Progenitor cell of endocrine pancreas (in vitro differentiated cells): ENCODE results near the gene TPP2. TPM values are rescaled to one million over a fixed set of nuclear protein-coding genes. Genes with fewer than 3 reads are reported as not detected.

Experiments used
- DNase-seq: peaks from one replicate; pipeline ENCODE4 v3.0.0; 2021; ENCODE audit warnings: low spot score; ENCODE audit not compliant: unreplicated experiment
- H3K27ac Mint-ChIP-seq: 2 replicates; pipeline ENCODE4 v1.8.0; 2021; ENCODE audit warnings: mild to moderate bottlenecking, moderate library complexity, mixed read lengths
- H3K27me3 Mint-ChIP-seq: 2 replicates; pipeline ENCODE4 v1.8.0; 2021; ENCODE audit warnings: mixed read lengths
- H3K36me3 Mint-ChIP-seq: 2 replicates; pipeline ENCODE4 v1.8.0; 2022; ENCODE audit warnings: mixed read lengths; ENCODE audit not compliant: insufficient read depth
- H3K4me1 Mint-ChIP-seq: 2 replicates; pipeline ENCODE4 v1.8.0; 2021; ENCODE audit warnings: low read depth, mixed read lengths
- H3K4me3 Mint-ChIP-seq: 2 replicates; pipeline ENCODE4 v1.8.0; 2021; ENCODE audit warnings: low read depth, mild to moderate bottlenecking, moderate library complexity, mixed read lengths
- H3K9me3 Mint-ChIP-seq: 2 replicates; pipeline ENCODE4 v1.8.0; 2021; ENCODE audit warnings: low read depth, mixed read lengths
- CTCF ChIP-seq: fragments of 200-600 bp; sonication (generic); IDR thresholded peaks from one replicate; pipeline ENCODE4 v1.5.0; 2021; ENCODE audit warnings: antibody characterized with exemption, mild to moderate bottlenecking; ENCODE audit not compliant: unreplicated experiment
- total RNA-seq: library from RNA; stranded (reverse); gene quantifications from 2 replicates; pipeline ENCODE4 v1.2.1, GENCODE V29; 2021

The TPP2 gene
- total RNA-seq, 1 donor from 2014 or later = 52.9 TPM

DNA sequence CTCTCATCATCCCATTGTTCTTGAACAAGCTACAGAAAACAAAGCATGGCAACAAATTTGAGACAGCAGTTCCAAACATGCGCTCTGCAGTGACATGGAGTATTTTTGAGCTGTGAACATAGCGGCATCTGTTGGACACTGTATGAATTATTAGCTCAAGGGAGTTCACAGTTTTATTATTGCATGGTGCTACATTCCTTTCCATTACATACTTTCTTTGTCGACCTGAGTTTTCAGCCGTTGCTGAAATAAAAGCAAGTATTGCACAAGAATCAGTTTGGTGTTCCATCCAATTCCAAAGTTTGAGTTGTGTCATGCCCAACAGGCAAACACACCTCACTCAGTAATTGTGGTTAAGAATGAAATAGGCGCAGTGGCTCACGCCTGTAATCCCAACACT is 128.1 kb downstream of the TPP2 start:
- Mint-ChIP-seq H3K4me3 (no peak overlapping the region), H3K27ac (no peak overlapping the region), H3K9me3 (peaks cover 2% of the 10 kb centered on the region), H3K36me3 (no peaks in the 10 kb centered on the region), H3K4me1 (no peaks in the 10 kb centered on the region), H3K27me3 (no peaks in the 10 kb centered on the region)
- no peak for TF ChIP-seq CTCF
- no peak for DNase-seq

DNA sequence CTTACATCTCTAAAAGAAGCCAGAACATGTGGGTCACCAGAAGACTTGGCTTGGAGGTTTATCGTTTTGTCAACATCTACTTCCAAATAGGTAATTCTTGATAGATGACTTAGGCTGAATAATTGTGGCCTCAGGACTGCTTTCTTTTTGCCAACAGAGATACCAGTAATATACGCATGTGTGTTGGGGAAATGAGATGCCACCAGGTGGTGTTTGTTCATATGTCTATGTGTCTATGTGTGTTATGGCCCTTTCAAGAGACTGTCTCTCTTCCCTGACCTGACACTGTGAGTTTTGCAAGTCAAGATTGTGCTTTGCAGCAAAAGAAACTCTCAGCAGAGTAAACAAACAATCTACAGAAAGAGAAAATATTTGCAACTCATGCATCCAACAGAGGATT is 129.6 kb downstream of the TPP2 start:
- DNase-seq = no peak
- TF ChIP-seq CTCF = no peak
- H3K27me3 Mint-ChIP-seq = no peaks in the 10 kb centered on the region
- no peak overlapping the region for H3K27ac Mint-ChIP-seq
- H3K36me3 Mint-ChIP-seq = no peaks in the 10 kb centered on the region
- H3K4me1 Mint-ChIP-seq = no peaks in the 10 kb centered on the region
- no peak overlapping the region for H3K4me3 Mint-ChIP-seq
- peaks cover 2% of the 10 kb centered on the region for H3K9me3 Mint-ChIP-seq

Other genes starting within 250 kb of the TPP2 start
- gene FGF14, start 194.9 kb upstream of the TPP2 start, total RNA-seq = 4.6 and 5.0 TPM in 2 replicates
- gene METTL21C, start 98.1 kb downstream of the TPP2 start, total RNA-seq = not detected in 2 replicates
- gene TEX30, start 176.8 kb downstream of the TPP2 start, total RNA-seq = 11.7 and 12.0 TPM in 2 replicates
- 20.2 and 20.7 TPM in 2 replicates for gene POGLUT2, start 202.0 kb downstream of the TPP2 start, total RNA-seq
- gene BIVM, start 202.1 kb downstream of the TPP2 start, total RNA-seq = 28.5 and 30.0 TPM in 2 replicates
- gene ERCC5, start 249.0 kb downstream of the TPP2 start, total RNA-seq = 48.1 and 49.6 TPM in 2 replicates